ENCODE data around the gene TBC1D10B.
"Not testable (repeated sequence)": the region's sequence is repeated elsewhere in the genome, so short reads cannot be mapped to it uniquely, and the experiment has no call there.

Gene TBC1D10B

DNA sequence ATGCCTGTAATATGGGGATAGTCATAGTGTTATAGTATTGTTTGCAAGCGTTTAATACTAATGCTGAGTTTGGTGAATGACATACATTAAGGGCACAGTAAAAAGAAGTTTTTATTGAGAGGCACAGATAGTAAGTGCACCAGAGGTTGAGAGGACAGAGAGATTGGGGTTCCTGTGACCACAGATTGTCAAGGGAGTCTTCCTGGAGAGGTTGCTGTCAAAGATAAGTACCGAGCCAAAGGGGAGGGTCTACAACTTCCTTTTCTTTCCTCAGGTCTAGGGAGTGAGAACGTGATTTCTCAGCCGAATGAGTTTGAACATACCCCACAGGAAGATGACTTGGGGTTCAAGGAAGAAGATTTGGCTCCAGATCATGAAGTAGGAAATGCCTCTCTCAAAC lies 26.8 kb upstream of the TBC1D10B start:
- no peak for DNase-seq

GRCh38 chr16:30396627-30397026 lies 26.3 kb upstream of the TBC1D10B start:
- not testable (repeated sequence) for DNase-seq

DNA sequence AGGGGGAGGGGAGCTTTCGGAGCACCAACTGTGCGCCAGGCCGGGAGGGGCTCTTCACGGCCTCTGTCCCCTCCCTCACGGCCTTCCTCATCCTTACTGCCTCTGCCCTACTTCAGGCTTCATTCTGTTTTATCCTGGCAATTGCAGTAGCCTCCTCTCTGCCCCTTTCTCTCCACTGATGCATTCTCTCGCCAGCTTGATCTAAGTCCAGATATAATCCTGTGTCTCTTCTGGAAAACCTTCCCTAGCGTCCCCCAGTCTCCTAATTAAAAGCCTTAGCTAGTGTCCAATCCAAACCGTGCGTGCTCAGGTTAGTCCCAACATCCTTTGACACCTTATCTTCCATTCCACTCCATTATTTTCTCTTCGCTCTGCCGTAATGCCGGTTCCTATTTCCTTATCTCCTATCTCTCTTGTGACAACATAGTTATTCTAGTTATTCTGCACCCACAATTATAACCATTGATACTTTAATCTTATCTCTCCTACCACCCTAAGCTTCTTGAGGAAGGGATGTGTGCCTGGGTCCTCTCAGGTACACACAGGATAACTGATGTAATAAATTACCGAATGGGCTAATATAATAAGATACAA lies 25.8 kb upstream of the TBC1D10B start:
- peak in 1 of 2 experiments; percentile 41 for DNase-seq

GRCh38 chr16:30395155-30395991 lies 25.1 kb upstream of the TBC1D10B start, which contains the start of gene ZNF48:
TSS of gene ZNF48 (plus strand) at chr16:30395420. CDS start at chr16:30395795, 375 bp downstream.
- DNase-seq, result peak; percentile 65 to 76

GRCh38 chr16:30394592-30395154 lies 24.4 kb upstream of the TBC1D10B start:
- DNase-seq, result no peak

DNA sequence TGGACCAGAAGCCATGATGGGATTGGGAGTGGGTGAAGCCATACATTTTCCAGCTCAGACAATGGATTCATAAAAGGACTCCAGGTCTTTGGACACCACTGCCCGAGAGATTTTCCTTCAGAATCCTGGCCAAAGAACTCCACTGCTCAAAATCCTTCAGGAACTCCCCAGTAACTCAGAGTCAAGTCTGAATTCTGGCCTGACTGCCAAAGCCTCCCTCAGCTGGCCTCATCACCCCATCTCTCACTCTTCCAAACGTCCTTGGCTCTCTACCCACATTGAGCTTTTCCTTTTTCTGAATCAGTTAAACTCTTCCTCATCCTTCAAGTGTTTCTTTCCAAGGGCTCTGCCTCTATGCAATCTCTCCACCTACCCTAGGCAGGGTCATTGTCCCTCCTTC lies 13.2 kb upstream of the TBC1D10B start:
- no peak for DNase-seq

GRCh38 chr16:30382111-30382881 lies 12.0 kb upstream of the TBC1D10B start, which contains the start of gene SEPTIN1:
TSS of gene SEPTIN1 (minus strand) at chr16:30382561. CDS start at chr16:30382542, 19 bp downstream.
- DNase-seq, result no peak

GRCh38 chr16:30381291-30382041 lies 11.2 kb upstream of the TBC1D10B start:
- no peak for DNase-seq

DNA sequence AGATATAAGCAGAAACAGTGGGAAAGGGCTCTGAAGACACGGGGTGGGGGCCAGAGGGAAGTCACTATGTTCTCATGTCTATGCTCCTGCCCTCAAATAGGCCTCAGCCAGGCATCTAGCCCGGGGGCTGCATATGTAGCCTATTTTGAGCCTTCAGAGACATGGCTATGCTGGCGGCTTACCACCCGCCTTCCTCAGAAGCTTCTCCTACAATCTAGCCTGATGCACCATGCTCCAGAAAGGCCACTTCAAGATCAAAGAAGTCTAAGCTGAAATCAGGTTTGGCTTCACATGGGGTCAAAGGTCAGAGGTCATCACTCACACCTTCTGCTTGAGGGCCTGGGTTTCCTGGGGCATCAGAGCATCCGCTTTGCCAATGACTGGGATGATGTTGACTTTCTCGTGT lies 10.5 kb upstream of the TBC1D10B start:
- DNase-seq, result no peak

- no peak for DNase-seq
Measured at GRCh38 chr16:30380072-30380802, 9.9 kb upstream of the TBC1D10B start.

DNA sequence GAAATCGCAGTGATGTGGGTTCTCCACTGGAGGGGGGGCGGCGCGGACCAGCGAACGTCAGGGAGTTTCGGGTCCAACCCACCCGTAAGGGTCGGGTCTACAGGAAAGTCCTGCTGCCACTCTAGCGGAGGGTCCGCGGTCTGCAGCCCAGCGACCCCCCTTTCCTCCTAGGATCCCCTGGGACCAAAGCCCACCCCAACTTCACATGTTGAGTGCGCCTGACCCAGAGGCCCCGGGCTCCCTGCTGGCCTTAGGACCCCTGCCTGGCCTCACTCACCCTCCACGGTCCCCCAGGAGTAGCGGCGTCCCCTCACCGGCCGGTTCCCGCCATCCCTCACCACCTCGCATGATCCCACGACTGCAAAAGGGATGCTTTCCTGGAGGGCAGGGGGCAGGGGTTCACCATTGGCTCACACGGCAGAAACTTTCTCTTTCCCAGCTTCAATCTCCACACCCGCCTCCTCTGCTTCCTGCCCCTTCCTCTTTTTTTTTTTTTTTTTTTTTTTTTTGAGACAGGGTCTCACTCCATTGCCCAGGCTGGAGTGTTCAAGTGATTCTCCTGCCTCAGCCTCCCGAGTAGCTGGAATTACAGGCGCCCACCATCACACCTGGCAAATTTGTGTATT lies 9.0 kb upstream of the TBC1D10B start:
- DNase-seq, result no peak

- peak; percentile 83 to 91 for DNase-seq
Measured at GRCh38 chr16:30378236-30379157, 8.2 kb upstream of the TBC1D10B start.

DNA sequence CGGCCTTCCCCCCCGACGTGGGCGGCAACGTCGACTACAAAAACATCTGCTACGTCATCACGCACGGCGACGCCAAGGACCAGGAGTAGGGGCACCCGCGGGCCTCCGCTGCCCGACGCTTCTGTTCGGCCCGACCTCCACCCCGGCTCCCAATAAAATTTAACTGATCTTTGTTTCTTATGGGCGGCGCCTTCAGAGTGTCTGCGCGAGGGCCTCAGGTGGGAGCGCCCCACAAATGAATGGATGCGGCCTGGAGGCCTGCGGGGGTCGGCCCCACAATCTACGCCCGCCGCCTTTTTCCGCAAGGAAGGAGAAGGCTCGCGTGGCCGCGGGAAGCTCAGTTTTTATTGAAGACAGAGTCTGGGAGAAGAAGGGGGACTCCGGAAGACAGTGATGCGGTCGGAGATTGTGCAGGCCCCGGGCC lies 7.5 kb upstream of the TBC1D10B start:
- DNase-seq, result peak in 1 of 2 experiments; percentile 84

DNA sequence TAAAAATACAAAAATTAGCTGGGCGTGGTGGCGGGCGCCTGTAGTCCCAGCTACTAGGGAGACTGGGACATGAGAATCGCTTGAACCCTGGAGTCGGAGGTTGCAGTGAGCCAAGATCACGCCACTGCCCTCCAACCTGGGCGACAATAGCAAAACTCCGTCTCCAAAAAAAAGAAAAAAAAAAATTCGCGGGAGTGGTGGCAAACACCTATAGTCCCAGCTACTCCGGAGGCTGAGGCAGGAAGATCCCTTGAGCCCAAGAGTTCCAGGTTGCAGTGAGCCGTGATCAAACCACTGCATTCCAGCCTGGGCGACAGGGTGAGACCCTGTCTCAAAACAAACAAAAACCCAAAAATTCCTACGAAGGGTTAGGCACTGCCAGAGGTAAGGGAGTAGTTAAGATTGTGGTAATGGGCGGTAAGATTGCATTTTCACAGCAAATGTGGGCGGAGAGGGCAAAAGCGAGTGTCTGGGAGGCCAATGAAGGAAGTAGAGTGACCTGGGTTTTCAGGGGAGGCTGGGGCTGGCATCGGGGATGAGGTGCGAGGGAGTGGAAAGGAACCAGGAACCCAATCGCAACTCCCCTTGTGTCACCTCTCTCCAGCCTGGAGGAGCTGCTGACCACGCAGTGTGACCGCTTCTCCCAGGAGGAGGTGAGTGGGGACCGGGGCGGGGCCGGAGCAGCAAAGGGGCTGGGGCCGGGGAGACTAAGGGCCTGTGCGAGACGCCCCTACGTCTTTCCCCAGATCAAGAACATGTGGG lies 6.9 kb upstream of the TBC1D10B start:
- DNase-seq, result peak in 1 of 2 experiments; percentile 50

GRCh38 chr16:30376461-30376902 lies 6.2 kb upstream of the TBC1D10B start:
- DNase-seq, result no peak

DNA sequence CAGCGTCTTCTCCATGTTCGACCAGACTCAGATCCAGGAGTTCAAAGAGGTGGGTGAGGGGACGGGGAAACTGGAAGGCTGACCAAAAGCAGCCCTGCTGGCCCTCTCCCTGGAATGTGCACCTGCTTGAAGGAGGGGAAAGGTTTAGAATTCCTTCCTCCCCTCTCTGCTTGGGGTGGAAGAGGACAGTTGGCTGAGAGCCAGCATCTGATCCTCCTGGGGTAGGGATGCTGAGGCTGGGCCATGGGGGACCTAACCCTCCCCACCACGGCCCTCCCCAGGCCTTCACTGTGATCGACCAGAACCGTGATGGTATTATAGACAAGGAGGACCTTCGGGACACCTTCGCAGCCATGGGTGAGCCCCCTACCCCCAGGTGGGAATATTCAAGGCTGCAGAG lies 5.6 kb upstream of the TBC1D10B start:
- DNase-seq, result no peak

- no peak for DNase-seq
Measured at GRCh38 chr16:30374538-30374937, 4.2 kb upstream of the TBC1D10B start, which contains the start of gene MYL11. TSS of gene MYL11 (plus strand) at chr16:30374802. CDS start at chr16:30374858, 56 bp downstream.

GRCh38 chr16:30372725-30373124 lies 2.4 kb upstream of the TBC1D10B start:
- no peak for DNase-seq
